Transverse colon (tissue), 4 donors: ENCODE measurements around the gene TGM6. TPM values are rescaled to one million over a fixed set of nuclear protein-coding genes. Genes with fewer than 3 reads are reported as not detected.
A peak's percentile ranks its signal among the peaks of the same experiment; 100 is the strongest.

Experiments
- DNase-seq: peaks from one replicate; pipeline ENCODE4 v3.0.0-alpha.2; 2019
- H3K27ac ChIP-seq, 4 donors: fragments of 200-600 bp; sonication (generic); 2 replicates each; pipeline ENCODE4 v1.5.1; 2016 to 2018; ENCODE audit warnings: inconsistent platforms in 4 of 4
- H3K27me3 ChIP-seq: fragments of 200-600 bp; sonication (generic); 2 replicates; pipeline ENCODE4 v1.5.1; 2017; ENCODE audit warnings: inconsistent platforms
- H3K36me3 ChIP-seq, 4 donors: fragments of 200-600 bp; sonication (generic); 2 replicates each; pipeline ENCODE4 v1.5.1; 2017 to 2019; ENCODE audit warnings: inconsistent platforms in 4 of 4
- H3K4me1 ChIP-seq, 4 donors: fragments of 200-600 bp; sonication (generic); 2 replicates each; pipeline ENCODE4 v1.5.1; 2017 to 2020; ENCODE audit warnings: inconsistent platforms in 4 of 4
- H3K4me3 ChIP-seq, 4 donors: fragments of 200-600 bp; sonication (generic); 1 replicate in 1 of 4; 2 replicates in 3 of 4; pipeline versions ENCODE4 v1.5.1 to v1.6.1; 2017 to 2019; ENCODE audit warnings: inconsistent platforms in 4 of 4
- H3K9me3 ChIP-seq, 2 donors: fragments of 200-600 bp; sonication (generic); 2 replicates each; pipeline ENCODE4 v1.5.1; 2017 to 2019; ENCODE audit warnings: inconsistent platforms in 2 of 2
- EP300 ChIP-seq: sonication (generic); formaldehyde crosslinking; IDR thresholded peaks from one replicate; pipeline ENCODE4 v1.6.1; 2017; ENCODE audit warnings: antibody characterized with exemption, low read depth
- POLR2A ChIP-seq: fragments of 450-650 bp; IDR thresholded peaks from one replicate; pipeline ENCODE4 v1.6.1; 2016; ENCODE audit warnings: antibody characterized with exemption, mild to moderate bottlenecking, moderate library complexity
- POLR2AphosphoS5 ChIP-seq, 3 donors: sonication (generic); formaldehyde crosslinking; IDR thresholded peaks; one replicate each; pipeline ENCODE4 v1.6.1; 2016; ENCODE audit warnings: antibody characterized with exemption in 3 of 3
- WGBS, 2 donors: methylation state at CpG; one replicate each; pipeline ENCODE4 v1.1.5; 2018; ENCODE audit warnings: low coverage in 1 of 2; 5-methylcytosine and 5-hydroxymethylcytosine counted together
- in situ Hi-C, 4 donors: fragments of 200-750 bp; cut with MboI; loops; one replicate each; pipeline versions ENCODE4 v1.15.0 to v1.15.1; 2017; ENCODE audit warnings: low sequenced_read_pairs in 3 of 4, low pct_ligation_motif_present in 1 of 4, low pct_unique_long_range_greater_than_20kb in 1 of 4
- intact Hi-C: fragments of 100-400 bp; cut with DNase I; formaldehyde crosslinking; loops from one replicate; pipeline ENCODE4 v1.15.1; 2023; ENCODE audit warnings: low total_unique reads
- total RNA-seq, 4 donors: library from RNA; depleted of rRNA; stranded (reverse); fragments of >200 nt; gene quantifications; one replicate each; pipeline ENCODE4 v1.1.0, GENCODE V29; 2016
- TF ChIP-seq, protein P1 (sequence below), 5 experiments: fragments of 200-600 bp in 3 of 5; fragments of 450-650 bp in 2 of 5; sonication (generic) in 3 of 5; IDR thresholded peaks; 1 replicate in 2 of 5; 2 replicates in 3 of 5; pipeline ENCODE4 v1.5.1; 2016 to 2017; ENCODE audit warnings: antibody characterized with exemption in 5 of 5, inconsistent platforms in 3 of 5, mild to moderate bottlenecking in 2 of 5, moderate library complexity in 1 of 5

Gene TGM6
- total RNA-seq, 4 donors from 2014 or later: 0.14 TPM; not detected in 3

DNA sequence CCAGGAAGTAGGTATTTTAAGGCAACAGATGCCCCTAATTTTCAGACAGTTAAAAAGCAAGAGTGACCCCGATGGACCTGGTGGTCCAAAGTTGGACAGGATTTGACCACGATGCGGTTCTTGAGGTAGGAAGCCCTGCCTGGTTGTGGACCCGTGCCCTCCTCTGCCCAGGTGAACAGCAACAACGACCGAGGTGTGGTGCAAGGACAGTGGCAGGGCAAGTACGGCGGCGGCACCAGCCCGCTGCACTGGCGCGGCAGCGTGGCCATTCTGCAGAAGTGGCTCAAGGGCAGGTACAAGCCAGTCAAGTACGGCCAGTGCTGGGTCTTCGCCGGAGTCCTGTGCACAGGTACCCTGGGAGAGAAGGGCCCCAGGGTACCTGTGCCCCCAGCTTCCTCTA, 18.7 kb downstream of the TGM6 start:
- TF ChIP-seq EP300: no peak
- TF ChIP-seq, protein P1, sequence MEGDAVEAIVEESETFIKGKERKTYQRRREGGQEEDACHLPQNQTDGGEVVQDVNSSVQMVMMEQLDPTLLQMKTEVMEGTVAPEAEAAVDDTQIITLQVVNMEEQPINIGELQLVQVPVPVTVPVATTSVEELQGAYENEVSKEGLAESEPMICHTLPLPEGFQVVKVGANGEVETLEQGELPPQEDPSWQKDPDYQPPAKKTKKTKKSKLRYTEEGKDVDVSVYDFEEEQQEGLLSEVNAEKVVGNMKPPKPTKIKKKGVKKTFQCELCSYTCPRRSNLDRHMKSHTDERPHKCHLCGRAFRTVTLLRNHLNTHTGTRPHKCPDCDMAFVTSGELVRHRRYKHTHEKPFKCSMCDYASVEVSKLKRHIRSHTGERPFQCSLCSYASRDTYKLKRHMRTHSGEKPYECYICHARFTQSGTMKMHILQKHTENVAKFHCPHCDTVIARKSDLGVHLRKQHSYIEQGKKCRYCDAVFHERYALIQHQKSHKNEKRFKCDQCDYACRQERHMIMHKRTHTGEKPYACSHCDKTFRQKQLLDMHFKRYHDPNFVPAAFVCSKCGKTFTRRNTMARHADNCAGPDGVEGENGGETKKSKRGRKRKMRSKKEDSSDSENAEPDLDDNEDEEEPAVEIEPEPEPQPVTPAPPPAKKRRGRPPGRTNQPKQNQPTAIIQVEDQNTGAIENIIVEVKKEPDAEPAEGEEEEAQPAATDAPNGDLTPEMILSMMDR (IDR thresholded peaks at IDR 0.05): no peak
- TF ChIP-seq POLR2A: no peak
- no peak for TF ChIP-seq POLR2AphosphoS5 (IDR thresholded peaks at IDR 0.05)
- intact Hi-C loops (no loop called here), in situ Hi-C loops (no loop called here)
- no peaks in the 10 kb centered on the region for H3K27me3 ChIP-seq
- no peak overlapping the region for H3K27ac ChIP-seq
- 92% methylated on average over 16 of the region's 16 CpGs; no CpG with 5 or more reads in 1 of the 2 donors for WGBS, 2 donors
- no peaks in the 10 kb centered on the region for H3K4me1 ChIP-seq
- no peak overlapping the region for H3K4me3 ChIP-seq
- DNase-seq: no peak
- H3K9me3 ChIP-seq: no peaks in the 10 kb centered on the region
- H3K36me3 ChIP-seq: no peaks in the 10 kb centered on the region

DNA sequence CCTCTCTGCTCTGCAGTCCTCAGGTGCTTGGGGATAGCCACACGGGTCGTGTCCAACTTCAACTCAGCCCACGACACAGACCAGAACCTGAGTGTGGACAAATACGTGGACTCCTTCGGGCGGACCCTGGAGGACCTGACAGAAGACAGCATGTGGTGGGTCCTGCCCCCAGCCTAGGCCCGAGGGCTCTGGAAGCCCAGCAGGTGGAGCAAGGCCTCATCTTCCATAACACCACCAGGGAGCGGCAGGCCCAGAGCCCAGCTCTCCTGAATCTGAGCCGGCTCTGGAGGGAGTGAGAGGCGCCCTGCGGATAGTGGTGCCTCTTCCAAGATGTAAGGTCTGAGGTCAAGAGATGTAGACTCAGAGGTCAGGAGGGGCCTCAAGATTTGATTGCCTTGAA, 19.6 kb downstream of the TGM6 start:
- WGBS, 2 donors: 94% methylated on average over 11 of the region's 11 CpGs; no CpG with 5 or more reads in 1 of the 2 donors
- Histone ChIP-seq H3K27me3 (no peaks in the 10 kb centered on the region), H3K36me3 (no peaks in the 10 kb centered on the region), H3K9me3 (no peaks in the 10 kb centered on the region), H3K27ac (no peak overlapping the region), H3K4me3 (no peak overlapping the region), H3K4me1 (no peaks in the 10 kb centered on the region)
- no peak for DNase-seq
- TF ChIP-seq EP300: no peak
- TF ChIP-seq POLR2A: no peak
- no peak for TF ChIP-seq POLR2AphosphoS5 (IDR thresholded peaks at IDR 0.05)
- TF ChIP-seq, protein P1 (IDR thresholded peaks at IDR 0.05): no peak
- in situ Hi-C loops (no loop called here), intact Hi-C loops (no loop called here)

- in situ Hi-C loops (no loop called here), intact Hi-C loops (no loop called here)
- Histone ChIP-seq H3K9me3 (no peaks in the 10 kb centered on the region), H3K36me3 (no peaks in the 10 kb centered on the region), H3K27me3 (no peaks in the 10 kb centered on the region), H3K4me1 (no peaks in the 10 kb centered on the region), H3K4me3 (no peak overlapping the region), H3K27ac (no peak overlapping the region)
- DNase-seq: no peak
- TF ChIP-seq POLR2A (no peak), POLR2AphosphoS5 (IDR thresholded peaks at IDR 0.05) (no peak), EP300 (no peak)
- TF ChIP-seq, protein P1 (IDR thresholded peaks at IDR 0.05): no peak
- 88 to 94% methylated on average over 2 of the region's 2 CpGs for WGBS, 2 donors
These were observed 20.8 kb downstream of the TGM6 start for GRCh38 chr20:2401527-2401926.

- intact Hi-C loops: no loop called here
- Histone ChIP-seq H3K36me3 (no peaks in the 10 kb centered on the region), H3K4me1 (no peaks in the 10 kb centered on the region), H3K27me3 (no peaks in the 10 kb centered on the region), H3K27ac (no peak overlapping the region), H3K4me3 (no peak overlapping the region), H3K9me3 (no peaks in the 10 kb centered on the region)
- WGBS, 2 donors: 59 to 60% methylated on average over 4 to 7 of the region's 7 CpGs
- no peak for DNase-seq
- TF ChIP-seq, protein P1 (IDR thresholded peaks at IDR 0.05): peak in 1 of 5 experiments; percentile 18
- no peak for TF ChIP-seq POLR2A
- in situ Hi-C loops: no loop called here
These were observed 21.7 kb downstream of the TGM6 start for GRCh38 chr20:2402271-2402980.
